Measurements from ENCODE around the gene DCC.

DCC gene

GRCh38 chr18:53153800-53154199 lies 813.8 kb downstream of the DCC start:
- Mint-ChIP-seq H3K27me3 (ENCODE audit: low read depth) (peaks cover 5% of the 10 kb centered on the region), H3K4me3 (no peak overlapping the region), H3K4me1 (no peaks in the 10 kb centered on the region), H3K36me3 (ENCODE audit: low read depth) (no peaks in the 10 kb centered on the region), H3K9me3 (no peaks in the 10 kb centered on the region), H3K27ac (no peak overlapping the region)
- no peak for TF ChIP-seq CTCF (IDR thresholded peaks at IDR 0.05; ENCODE audit: unreplicated experiment in 3 of 3)

DNA sequence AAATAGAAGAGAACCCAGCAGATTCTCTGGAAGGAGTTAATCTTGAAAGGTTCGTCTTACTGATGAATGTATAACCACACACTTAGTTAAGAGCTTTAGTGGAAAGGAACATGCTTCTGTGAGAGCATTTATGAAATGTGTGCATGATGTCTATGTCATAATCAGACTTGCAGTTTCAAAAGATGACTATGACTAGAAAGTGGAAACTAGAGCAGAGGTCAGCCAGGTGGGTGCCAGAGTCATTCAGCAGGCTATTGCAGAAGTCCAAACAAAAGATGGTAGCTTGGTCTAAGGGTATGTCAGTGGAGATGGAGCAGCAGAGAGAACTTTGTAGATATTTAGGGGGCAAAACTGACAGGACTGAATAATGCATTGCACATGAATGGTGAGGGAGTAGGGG lies 825.8 kb downstream of the DCC start:
- H3K4me1 Mint-ChIP-seq, result no peaks in the 10 kb centered on the region
- H3K27me3 Mint-ChIP-seq (ENCODE audit: low read depth), result no peaks in the 10 kb centered on the region
- no peak overlapping the region for H3K27ac Mint-ChIP-seq
- no peak overlapping the region for H3K4me3 Mint-ChIP-seq
- no peaks in the 10 kb centered on the region for H3K36me3 Mint-ChIP-seq (ENCODE audit: low read depth)
- no peak for TF ChIP-seq CTCF (IDR thresholded peaks at IDR 0.05; ENCODE audit: unreplicated experiment in 3 of 3)
- no peaks in the 10 kb centered on the region for H3K9me3 Mint-ChIP-seq

DNA sequence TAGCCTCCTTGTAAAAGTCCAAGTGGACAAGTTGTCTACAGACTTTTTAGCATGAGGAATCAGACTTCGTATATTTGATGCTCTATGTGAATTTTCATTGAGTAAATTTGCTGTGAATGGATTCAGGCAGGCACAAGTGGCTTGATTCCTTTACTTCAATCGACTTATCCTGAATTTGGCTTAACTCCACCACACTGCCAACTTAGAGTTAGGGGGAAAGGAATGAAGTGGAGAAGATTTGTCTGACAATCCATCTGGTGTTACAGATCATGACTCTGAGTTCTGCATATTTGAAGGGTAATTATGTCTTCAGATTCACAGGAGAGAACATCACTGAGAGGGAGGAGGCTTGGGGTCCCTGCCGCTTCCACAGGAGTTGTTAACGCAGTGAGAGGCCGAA lies 829.3 kb downstream of the DCC start:
- Mint-ChIP-seq H3K4me3 (no peak overlapping the region), H3K27ac (no peak overlapping the region), H3K36me3 (ENCODE audit: low read depth) (no peaks in the 10 kb centered on the region), H3K27me3 (ENCODE audit: low read depth) (no peaks in the 10 kb centered on the region), H3K9me3 (no peaks in the 10 kb centered on the region), H3K4me1 (no peaks in the 10 kb centered on the region)
- no peak for TF ChIP-seq CTCF (IDR thresholded peaks at IDR 0.05; ENCODE audit: unreplicated experiment in 3 of 3)

- H3K36me3 Mint-ChIP-seq (ENCODE audit: low read depth), result no peaks in the 10 kb centered on the region
- no peak for TF ChIP-seq CTCF (IDR thresholded peaks at IDR 0.05; ENCODE audit: unreplicated experiment in 3 of 3)
- H3K27ac Mint-ChIP-seq, result no peak overlapping the region
- no peak overlapping the region for H3K4me3 Mint-ChIP-seq
- no peaks in the 10 kb centered on the region for H3K4me1 Mint-ChIP-seq
- no peaks in the 10 kb centered on the region for H3K27me3 Mint-ChIP-seq (ENCODE audit: low read depth)
- H3K9me3 Mint-ChIP-seq, result no peaks in the 10 kb centered on the region
Observed at GRCh38 chr18:53191634-53192033, 851.6 kb downstream of the DCC start.

DNA sequence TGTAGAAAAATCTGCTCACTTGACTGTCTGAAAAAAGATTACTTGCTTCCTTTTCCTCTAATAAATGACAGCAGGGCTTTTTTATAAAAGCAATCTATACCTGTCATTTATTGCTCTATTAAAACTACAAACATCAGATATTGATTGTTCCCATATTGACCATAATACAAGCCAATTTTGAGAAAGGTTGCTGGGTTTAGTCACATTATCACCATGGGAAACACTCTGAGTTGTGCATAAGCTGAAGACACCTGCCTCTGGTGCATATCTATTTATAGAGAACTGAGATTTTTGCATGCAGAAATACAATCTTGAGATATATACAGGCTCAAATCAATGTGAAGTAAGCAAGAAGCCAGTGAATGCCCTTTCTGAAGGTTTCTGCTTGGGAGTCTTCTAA lies 853.9 kb downstream of the DCC start:
- H3K27ac Mint-ChIP-seq, result no peak overlapping the region
- TF ChIP-seq CTCF (IDR thresholded peaks at IDR 0.05; ENCODE audit: unreplicated experiment in 3 of 3), result no peak
- H3K4me1 Mint-ChIP-seq, result no peaks in the 10 kb centered on the region
- no peaks in the 10 kb centered on the region for H3K27me3 Mint-ChIP-seq (ENCODE audit: low read depth)
- no peaks in the 10 kb centered on the region for H3K36me3 Mint-ChIP-seq (ENCODE audit: low read depth)
- H3K9me3 Mint-ChIP-seq, result no peaks in the 10 kb centered on the region
- H3K4me3 Mint-ChIP-seq, result no peak overlapping the region

GRCh38 chr18:53219853-53220252 lies 879.9 kb downstream of the DCC start:
- Mint-ChIP-seq H3K4me3 (no peak overlapping the region), H3K9me3 (no peaks in the 10 kb centered on the region), H3K27me3 (ENCODE audit: low read depth) (no peaks in the 10 kb centered on the region), H3K27ac (no peak overlapping the region), H3K36me3 (ENCODE audit: low read depth) (no peaks in the 10 kb centered on the region), H3K4me1 (no peaks in the 10 kb centered on the region)
- no peak for TF ChIP-seq CTCF (IDR thresholded peaks at IDR 0.05; ENCODE audit: unreplicated experiment in 3 of 3)

All from nephron (organoid).